NK-92 treated with Interleukin-12 subunit alpha and Interleukin-12 subunit beta, amount 100 ng/mL, for 24 hours (cell line): ENCODE measurements around the gene CLEC16A.

ENCODE experiments used
- DNase-seq: peaks from one replicate; lab custom pipeline; 2025; lab: John Stamatoyannopoulos, UW

CLEC16A gene

GRCh38 chr16:10992112-10992511 lies 47.7 kb downstream of the CLEC16A start:
- DNase-seq, result no peak

- no peak for DNase-seq
Measured at GRCh38 chr16:10992797-10993196, 48.4 kb downstream of the CLEC16A start.

GRCh38 chr16:10993649-10994048 lies 49.3 kb downstream of the CLEC16A start:
- DNase-seq, result no peak

- DNase-seq, result no peak
Measured at GRCh38 chr16:10994571-10994970, 50.2 kb downstream of the CLEC16A start.

- DNase-seq, result no peak
Measured at GRCh38 chr16:10995565-10995964, 51.2 kb downstream of the CLEC16A start.

GRCh38 chr16:10997485-10997884 lies 53.1 kb downstream of the CLEC16A start:
- DNase-seq, result no peak

- DNase-seq, result no peak
Measured at GRCh38 chr16:10999300-10999699, 54.9 kb downstream of the CLEC16A start.

GRCh38 chr16:11001611-11002010 lies 57.2 kb downstream of the CLEC16A start:
- DNase-seq, result no peak

- no peak for DNase-seq
Measured at GRCh38 chr16:11003141-11003540, 58.8 kb downstream of the CLEC16A start.

GRCh38 chr16:11004351-11004750 lies 60.0 kb downstream of the CLEC16A start:
- no peak for DNase-seq

- no peak for DNase-seq
Measured at GRCh38 chr16:11004973-11005610, 60.7 kb downstream of the CLEC16A start.

GRCh38 chr16:11005611-11005975 lies 61.2 kb downstream of the CLEC16A start:
- no peak for DNase-seq

GRCh38 chr16:11006656-11007055 lies 62.3 kb downstream of the CLEC16A start:
- no peak for DNase-seq

GRCh38 chr16:11007714-11008280 lies 63.4 kb downstream of the CLEC16A start:
- no peak for DNase-seq

GRCh38 chr16:11009027-11009755 lies 64.8 kb downstream of the CLEC16A start:
- no peak for DNase-seq

- DNase-seq, result no peak
Measured at GRCh38 chr16:11010575-11011221, 66.3 kb downstream of the CLEC16A start.

GRCh38 chr16:11011326-11011725 lies 67.0 kb downstream of the CLEC16A start:
- no peak for DNase-seq

- no peak for DNase-seq
Measured at GRCh38 chr16:11012841-11013240, 68.5 kb downstream of the CLEC16A start.

- no peak for DNase-seq
Measured at GRCh38 chr16:11014136-11014535, 69.8 kb downstream of the CLEC16A start.

GRCh38 chr16:11015076-11015475 lies 70.7 kb downstream of the CLEC16A start:
- no peak for DNase-seq

GRCh38 chr16:11015607-11016006 lies 71.2 kb downstream of the CLEC16A start:
- no peak for DNase-seq

- no peak for DNase-seq
Measured at GRCh38 chr16:11016524-11016988, 72.2 kb downstream of the CLEC16A start.

- DNase-seq, result no peak
Measured at GRCh38 chr16:11016993-11017392, 72.6 kb downstream of the CLEC16A start.
